NCI-H1092 (cell line): Measurements from ENCODE around the gene STAMBP.
"Not testable (repeated sequence)": the region's sequence is repeated elsewhere in the genome, so short reads cannot be mapped to it uniquely, and the experiment has no call there.

ENCODE experiments used
- DNase-seq: peaks from one replicate; lab custom pipeline; 2025; lab: John Stamatoyannopoulos, UW

Gene STAMBP

GRCh38 chr2:73828818-73829570 lies at the start of gene STAMBP:
Gene STAMBP (plus strand): TSS chr2:73828961. CDS start chr2:73830857, 1,896 bp downstream.
- DNase-seq, result peak; percentile 95

- DNase-seq, result peak; percentile 92
Observed at GRCh38 chr2:73779467-73780236, 49.1 kb upstream of the STAMBP start, which contains the start of gene DUSP11. Gene DUSP11 (minus strand): TSS chr2:73780103. CDS start chr2:73779974, 129 bp downstream.

- DNase-seq, result no peak
Observed at GRCh38 chr2:73780237-73780582, 48.6 kb upstream of the STAMBP start.

GRCh38 chr2:73783402-73783801 lies 45.4 kb upstream of the STAMBP start:
- not testable (repeated sequence) for DNase-seq

- not testable (repeated sequence) for DNase-seq
Observed at GRCh38 chr2:73783883-73784282, 44.9 kb upstream of the STAMBP start, which contains the start of gene C2orf78. Gene C2orf78 (plus strand): TSS chr2:73784183. CDS start chr2:73784310, 127 bp downstream.

- DNase-seq, result no peak
Observed at GRCh38 chr2:73811878-73812277, 16.9 kb upstream of the STAMBP start.

- no peak for DNase-seq
Observed at GRCh38 chr2:73812635-73813034, 16.1 kb upstream of the STAMBP start.

GRCh38 chr2:73818296-73818695 lies 10.5 kb upstream of the STAMBP start:
- DNase-seq, result no peak

- DNase-seq, result no peak
Observed at GRCh38 chr2:73821227-73821626, 7.5 kb upstream of the STAMBP start.

- no peak for DNase-seq
Observed at GRCh38 chr2:73821669-73822068, 7.1 kb upstream of the STAMBP start.

GRCh38 chr2:73822276-73822675 lies 6.5 kb upstream of the STAMBP start:
- no peak for DNase-seq

GRCh38 chr2:73822991-73823390 lies 5.8 kb upstream of the STAMBP start:
- no peak for DNase-seq

GRCh38 chr2:73823416-73823815 lies 5.3 kb upstream of the STAMBP start:
- no peak for DNase-seq

- peak; percentile 27 for DNase-seq
Observed at GRCh38 chr2:73823916-73824523, 4.7 kb upstream of the STAMBP start.

GRCh38 chr2:73825408-73825807 lies 3.4 kb upstream of the STAMBP start:
- no peak for DNase-seq

GRCh38 chr2:73827018-73827417 lies 1.7 kb upstream of the STAMBP start:
- peak; percentile 4 for DNase-seq

GRCh38 chr2:73827660-73828388 lies 937 bp upstream of the STAMBP start:
- DNase-seq, result no peak

- no peak for DNase-seq
Observed at GRCh38 chr2:73828389-73828817, 358 bp upstream of the STAMBP start.

- DNase-seq, result no peak
Observed at GRCh38 chr2:73830871-73831401, 2.2 kb downstream of the STAMBP start.

GRCh38 chr2:73832930-73833329 lies 4.2 kb downstream of the STAMBP start:
- DNase-seq, result no peak

- DNase-seq, result no peak
Observed at GRCh38 chr2:73836141-73836943, 7.6 kb downstream of the STAMBP start.
